ENCODE measurements around the gene M1AP.

The M1AP gene

GRCh38 chr2:74551942-74552913 is 95.9 kb downstream of the M1AP start:
- in situ Hi-C loops (cut with MboI; ENCODE audit: low sequenced_read_pairs): no loop called here

DNA sequence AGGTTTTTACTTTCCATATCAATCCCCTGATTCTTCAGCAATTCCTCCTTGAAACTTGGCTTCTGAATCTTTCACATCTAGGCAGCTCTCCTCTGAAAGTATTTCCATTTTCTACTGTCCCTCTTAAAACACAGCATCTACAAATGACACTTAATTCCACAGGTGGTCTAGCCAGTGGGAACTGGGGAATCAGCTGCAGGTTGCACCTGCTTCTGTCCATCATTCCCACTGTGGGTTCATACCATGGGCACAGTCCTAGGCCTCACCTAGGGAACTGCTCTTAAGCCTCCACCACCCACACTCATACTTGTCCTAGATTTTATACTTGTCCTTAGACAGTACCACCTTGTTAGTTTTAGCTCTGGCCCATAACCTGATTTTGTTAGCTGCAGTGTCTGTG is 96.6 kb downstream of the M1AP start:
- in situ Hi-C loops (cut with MboI; ENCODE audit: low sequenced_read_pairs): no loop called here

- in situ Hi-C loops (cut with MboI; ENCODE audit: low sequenced_read_pairs): no loop called here
Measured at GRCh38 chr2:74550231-74550630, 97.9 kb downstream of the M1AP start.

GRCh38 chr2:74548900-74549826 is 99.0 kb downstream of the M1AP start:
- in situ Hi-C loops (cut with MboI; ENCODE audit: low sequenced_read_pairs): no loop called here

DNA sequence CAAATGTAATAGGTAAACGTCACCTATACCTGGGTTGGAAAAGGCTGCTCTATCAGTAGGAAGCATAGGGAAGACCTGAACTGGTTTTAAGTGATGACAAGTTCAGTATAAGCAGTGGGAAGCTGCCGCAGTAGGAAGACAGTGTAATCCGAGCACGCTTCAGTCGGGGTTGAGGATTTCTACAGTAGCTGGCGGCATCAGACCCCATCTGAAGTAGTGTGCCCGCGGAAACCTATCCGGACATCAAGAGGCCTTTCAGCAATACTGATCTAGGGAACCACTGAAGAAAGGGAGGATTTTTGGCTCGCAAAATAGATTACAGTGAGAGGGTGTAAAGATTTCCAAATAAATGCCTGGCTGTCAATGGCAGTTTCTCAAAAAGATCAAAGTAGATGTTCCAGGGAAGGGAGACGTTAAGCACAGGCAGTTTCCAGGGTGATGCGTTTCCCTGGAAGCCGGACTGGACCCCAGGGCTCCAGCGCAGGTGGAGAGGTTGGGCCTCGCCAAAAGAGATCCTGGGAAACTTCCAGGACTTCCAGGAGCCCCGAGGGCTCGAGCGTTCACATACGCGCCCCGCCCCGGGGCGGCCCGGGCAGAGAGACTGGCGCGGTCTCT is 99.7 kb downstream of the M1AP start:
- in situ Hi-C loops (cut with MboI; ENCODE audit: low sequenced_read_pairs): no loop called here

GRCh38 chr2:74546004-74546403 is 102.1 kb downstream of the M1AP start:
- in situ Hi-C loops (cut with MboI; ENCODE audit: low sequenced_read_pairs): no loop called here

DNA sequence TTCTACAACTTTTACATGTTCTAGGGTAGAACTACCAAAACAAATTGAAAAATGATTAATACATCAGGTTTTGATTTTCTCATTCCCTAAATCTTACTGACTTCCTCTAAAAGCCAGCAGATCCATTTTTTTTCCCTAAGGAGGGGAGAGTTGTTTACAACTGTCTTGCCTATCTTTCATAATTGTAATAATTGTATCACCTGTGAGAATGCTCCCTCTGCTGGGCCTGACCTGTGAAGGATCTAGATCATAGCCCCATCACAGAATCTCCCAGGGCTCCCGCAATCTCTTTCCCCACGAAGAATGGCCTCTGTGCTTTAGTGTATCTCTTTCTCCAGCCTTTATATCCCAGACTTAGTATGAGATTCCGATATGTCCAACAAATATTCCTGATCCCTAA is 103.5 kb downstream of the M1AP start:
- in situ Hi-C loops (cut with MboI; ENCODE audit: low sequenced_read_pairs): no loop called here

DNA sequence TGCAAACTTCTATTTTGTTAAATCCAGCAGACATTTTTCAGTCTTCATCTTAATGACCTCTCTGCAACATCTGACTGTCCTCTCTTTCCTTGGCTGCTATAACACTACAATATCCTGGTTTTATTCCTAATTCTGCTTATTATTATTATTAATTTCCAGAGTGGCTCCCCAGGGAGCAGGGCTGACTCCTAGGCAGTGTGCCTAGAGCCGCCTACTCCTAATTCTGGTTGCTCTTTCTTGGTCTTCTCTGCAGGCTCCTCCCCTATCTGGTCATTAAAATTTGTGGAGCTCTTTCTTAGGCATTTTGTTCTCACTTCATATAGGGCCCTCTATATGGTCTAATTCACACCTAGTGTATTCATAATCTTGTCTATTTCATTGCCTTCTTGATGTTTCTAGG is 105.2 kb downstream of the M1AP start:
- in situ Hi-C loops (cut with MboI; ENCODE audit: low sequenced_read_pairs): no loop called here

- in situ Hi-C loops (cut with MboI; ENCODE audit: low sequenced_read_pairs): no loop called here
Measured at GRCh38 chr2:74540291-74540690, 107.8 kb downstream of the M1AP start.

- in situ Hi-C loops (cut with MboI; ENCODE audit: low sequenced_read_pairs): loop anchor here (10.0 kb wide), 1 partner anchor 46 kb away; no protein-coding TSS in a partner anchor
Measured at GRCh38 chr2:74538881-74539339, 109.2 kb downstream of the M1AP start.

DNA sequence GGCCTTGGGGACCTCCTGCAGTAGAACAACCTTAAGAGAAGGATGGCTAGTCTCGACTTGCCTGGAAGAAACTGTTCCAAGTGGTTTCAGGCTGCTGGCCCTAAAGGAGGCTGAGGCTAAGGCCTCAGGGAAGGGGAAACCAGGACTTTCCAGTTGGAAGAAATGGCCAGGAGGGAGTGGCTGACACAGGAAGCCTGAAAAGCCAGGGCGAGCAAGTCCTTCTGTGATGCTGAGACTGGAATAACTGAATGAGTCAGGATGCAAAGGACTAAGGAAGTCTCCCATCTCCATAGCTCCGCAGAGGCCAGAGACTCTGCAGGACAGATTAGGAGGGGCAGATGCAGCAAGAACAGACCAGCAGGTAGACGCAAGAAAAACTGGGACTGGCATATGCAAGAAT is 111.0 kb downstream of the M1AP start:
- in situ Hi-C loops (cut with MboI; ENCODE audit: low sequenced_read_pairs): loop anchor here (10.0 kb wide), 1 partner anchor 48 kb away; no protein-coding TSS in a partner anchor

DNA sequence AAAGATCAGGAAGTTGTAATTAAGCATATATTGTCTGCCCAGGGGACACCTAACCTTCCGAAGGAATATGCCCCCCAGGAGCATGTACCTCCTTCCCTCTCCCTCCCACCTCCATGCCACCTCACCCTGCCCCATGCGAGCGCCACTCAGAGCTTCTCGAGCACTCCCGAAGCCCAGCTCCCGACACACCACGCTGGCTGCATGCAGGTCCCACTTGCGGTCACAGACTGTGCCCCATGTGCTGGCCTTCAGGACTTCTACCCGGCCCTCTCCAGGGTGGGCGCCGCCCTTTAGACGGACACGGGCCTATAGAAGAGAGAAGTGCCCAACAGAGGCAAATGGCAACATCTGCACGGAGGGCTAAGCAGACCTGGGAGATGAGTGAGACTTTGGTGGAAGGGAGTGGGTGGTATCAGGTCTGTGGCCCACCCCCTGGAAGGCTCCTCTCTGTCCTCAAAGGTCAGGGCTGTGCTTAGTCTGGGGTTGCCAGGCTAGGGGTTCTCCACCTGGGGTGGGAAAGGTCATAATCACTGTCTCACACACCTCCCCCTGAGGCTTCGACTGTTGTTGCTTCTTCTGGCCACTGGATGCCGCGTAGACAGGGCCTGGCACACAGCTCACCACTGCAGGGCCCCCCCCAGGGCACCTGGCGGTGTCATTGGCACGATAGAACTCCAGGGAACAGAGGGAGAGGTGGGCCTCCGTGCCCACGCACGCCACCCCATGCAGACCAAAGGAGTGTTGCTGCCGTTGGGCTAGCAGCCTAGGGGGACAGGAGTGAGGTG is 111.8 kb downstream of the M1AP start:
- in situ Hi-C loops (cut with MboI; ENCODE audit: low sequenced_read_pairs): loop anchor here (10.0 kb wide), 1 partner anchor 48 kb away; no protein-coding TSS in a partner anchor

- in situ Hi-C loops (cut with MboI; ENCODE audit: low sequenced_read_pairs): loop anchor here (10.0 kb wide), 1 partner anchor 49 kb away; no protein-coding TSS in a partner anchor
Measured at GRCh38 chr2:74535440-74535965, 112.6 kb downstream of the M1AP start.

DNA sequence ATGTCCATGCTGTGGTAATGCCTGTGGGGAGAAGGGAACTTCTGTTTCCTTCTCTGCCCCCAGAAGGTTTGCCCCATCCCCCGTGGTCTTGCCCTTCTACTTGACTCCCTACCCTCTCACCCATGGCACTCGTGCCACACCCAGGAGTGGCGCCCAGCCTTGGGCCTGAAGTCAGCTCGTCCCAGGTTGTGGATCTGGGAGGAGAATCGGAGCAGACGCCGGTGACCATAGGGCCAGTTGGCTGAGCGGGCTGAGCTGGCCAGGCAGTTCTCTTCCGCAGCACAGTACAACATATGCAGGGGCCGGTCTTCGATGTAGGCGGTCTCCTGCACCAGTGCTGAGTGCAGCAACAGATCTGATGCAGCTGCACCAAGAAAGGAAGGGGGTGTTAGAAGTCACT is 113.7 kb downstream of the M1AP start:
- in situ Hi-C loops (cut with MboI; ENCODE audit: low sequenced_read_pairs): loop anchor here (10.0 kb wide), 1 partner anchor 50 kb away; no protein-coding TSS in a partner anchor

DNA sequence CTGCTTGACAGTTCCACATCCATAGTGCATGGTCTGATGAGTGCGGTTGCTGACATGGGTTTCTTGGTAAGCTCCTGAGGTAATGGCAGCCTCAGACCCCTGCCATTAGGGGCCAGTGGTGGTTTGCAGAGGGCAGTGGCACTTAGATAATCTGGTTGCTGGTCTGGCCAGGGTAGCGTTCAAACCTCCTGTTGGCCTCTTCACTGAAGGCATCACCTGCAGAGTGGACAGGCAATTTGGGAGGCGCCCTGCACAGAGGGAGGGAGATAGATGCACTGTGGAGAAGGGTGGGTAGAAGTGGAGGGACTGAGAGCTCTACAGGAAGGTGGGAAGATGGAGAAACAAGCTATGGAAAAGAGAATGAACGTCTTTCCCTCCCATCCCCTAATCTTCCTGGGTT is 114.7 kb downstream of the M1AP start:
- in situ Hi-C loops (cut with MboI; ENCODE audit: low sequenced_read_pairs): loop anchor here (10.0 kb wide), 1 partner anchor 51 kb away; no protein-coding TSS in a partner anchor

DNA sequence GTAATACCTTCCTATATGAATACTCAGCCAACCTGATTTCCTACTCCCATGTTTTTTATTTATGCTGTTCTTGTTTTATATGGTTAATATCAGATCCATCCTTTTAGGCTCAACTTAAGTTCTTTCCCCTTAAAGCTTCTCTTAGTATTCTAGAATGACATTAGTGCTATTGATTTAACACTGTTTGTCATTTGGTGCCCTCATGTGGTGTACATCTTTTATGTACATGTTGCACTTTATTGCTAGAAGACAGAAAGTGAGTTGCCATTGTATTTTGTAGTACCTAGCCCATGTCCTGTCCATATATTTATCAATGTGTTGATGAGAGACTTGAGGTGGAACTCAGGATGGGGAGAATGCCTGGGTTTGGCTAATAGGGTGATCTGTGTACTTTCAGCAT is 115.9 kb downstream of the M1AP start:
- in situ Hi-C loops (cut with MboI; ENCODE audit: low sequenced_read_pairs): loop anchor here (10.0 kb wide), 1 partner anchor 53 kb away; no protein-coding TSS in a partner anchor

GRCh38 chr2:74531666-74532065 is 116.5 kb downstream of the M1AP start:
- in situ Hi-C loops (cut with MboI; ENCODE audit: low sequenced_read_pairs): loop anchor here (10.0 kb wide), 1 partner anchor 53 kb away; no protein-coding TSS in a partner anchor

DNA sequence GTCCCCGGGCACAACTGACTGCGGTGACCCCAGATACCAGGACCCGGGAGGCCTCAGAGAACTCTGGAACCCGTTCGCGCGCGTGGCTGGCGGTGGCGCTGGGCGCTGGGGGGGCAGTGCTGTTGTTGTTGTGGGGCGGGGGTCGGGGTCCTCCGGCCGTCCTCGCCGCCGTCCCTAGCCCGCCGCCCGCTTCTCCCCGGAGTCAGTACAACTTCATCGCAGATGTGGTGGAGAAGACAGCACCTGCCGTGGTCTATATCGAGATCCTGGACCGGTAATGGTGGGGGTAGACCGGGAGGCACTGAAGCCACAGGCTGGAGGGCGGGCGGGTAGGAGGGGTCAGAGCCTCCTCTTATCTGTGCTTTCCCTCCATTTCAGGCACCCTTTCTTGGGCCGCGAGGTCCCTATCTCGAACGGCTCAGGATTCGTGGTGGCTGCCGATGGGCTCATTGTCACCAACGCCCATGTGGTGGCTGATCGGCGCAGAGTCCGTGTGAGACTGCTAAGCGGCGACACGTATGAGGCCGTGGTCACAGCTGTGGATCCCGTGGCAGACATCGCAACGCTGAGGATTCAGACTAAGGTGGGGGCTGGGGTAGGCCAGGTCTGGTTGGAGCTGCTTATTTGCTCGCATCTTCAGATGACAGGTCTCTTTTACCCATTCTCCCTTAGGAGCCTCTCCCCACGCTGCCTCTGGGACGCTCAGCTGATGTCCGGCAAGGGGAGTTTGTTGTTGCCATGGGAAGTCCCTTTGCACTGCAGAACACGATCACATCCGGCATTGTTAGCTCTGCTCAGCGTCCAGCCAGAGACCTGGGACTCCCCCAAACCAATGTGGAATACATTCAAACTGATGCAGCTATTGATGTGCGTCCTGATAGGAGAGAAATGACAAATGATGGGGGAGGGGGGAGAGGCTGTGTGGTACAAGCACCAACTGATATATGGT is 117.6 kb downstream of the M1AP start:
- in situ Hi-C loops (cut with MboI; ENCODE audit: low sequenced_read_pairs): loop anchor here (10.0 kb wide), 1 partner anchor 54 kb away; no protein-coding TSS in a partner anchor

All from HL-60/S4 treated with phorbol 12-myristate 13-acetate at 8.2 ng/mL for 4 days and 3 days (cell line).